GM18861 (cell line): ENCODE measurements around the gene NRIP2.
"Not testable (repeated sequence)": the region's sequence is repeated elsewhere in the genome, so short reads cannot be mapped to it uniquely, and the experiment has no call there.

Source experiments
- ATAC-seq: cut with Tn5 transposase; IDR thresholded peaks from one replicate; pipeline ENCODE4 v1.9.1; 2021; ENCODE audit not compliant: unreplicated experiment

The NRIP2 gene, protein sequence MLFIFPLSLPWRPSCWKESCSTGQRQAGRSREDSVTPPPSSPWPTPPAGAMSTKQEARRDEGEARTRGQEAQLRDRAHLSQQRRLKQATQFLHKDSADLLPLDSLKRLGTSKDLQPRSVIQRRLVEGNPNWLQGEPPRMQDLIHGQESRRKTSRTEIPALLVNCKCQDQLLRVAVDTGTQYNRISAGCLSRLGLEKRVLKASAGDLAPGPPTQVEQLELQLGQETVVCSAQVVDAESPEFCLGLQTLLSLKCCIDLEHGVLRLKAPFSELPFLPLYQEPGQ

GRCh38 chr12:2834581-2835491, at the start of gene NRIP2:
TSS of gene NRIP2 (minus strand) at chr12:2835035. CDS start at chr12:2834983, 52 bp downstream.
- ATAC-seq: no peak

DNA sequence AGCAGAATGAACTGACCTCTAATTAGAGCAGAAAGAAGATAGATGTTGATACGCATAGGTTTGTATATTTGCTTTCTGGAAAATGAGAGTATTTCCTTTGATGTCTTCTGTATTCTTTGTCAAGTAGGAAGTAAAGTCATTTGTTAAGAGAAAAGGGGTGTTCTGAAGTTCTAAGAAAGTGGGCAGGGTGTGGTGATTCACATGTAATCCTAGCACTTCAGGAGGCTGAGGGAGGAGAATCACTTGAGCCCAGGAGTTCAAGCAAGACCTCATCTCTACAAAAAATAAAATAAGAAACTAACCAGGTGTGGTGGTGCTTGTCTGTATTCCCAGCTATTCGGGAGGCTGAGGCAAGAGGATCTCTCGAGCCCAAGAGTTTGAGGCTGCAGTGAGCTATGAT, 45.0 kb upstream of the NRIP2 start:
- no peak for ATAC-seq

- ATAC-seq: no peak
These were observed 43.3 kb upstream of the NRIP2 start for GRCh38 chr12:2877953-2878732.

GRCh38 chr12:2877047-2877952, 42.5 kb upstream of the NRIP2 start, which contains the start of the genes FOXM1 and RHNO1:
TSS of gene FOXM1 (minus strand) at chr12:2877174. CDS start at chr12:2874478, 2,696 bp downstream.
TSS of gene RHNO1 (plus strand) at chr12:2877223. CDS start at chr12:2885367, 8,144 bp downstream.
- peak; percentile 78 for ATAC-seq

GRCh38 chr12:2876431-2877046, 41.7 kb upstream of the NRIP2 start:
- peak; percentile 8 for ATAC-seq

GRCh38 chr12:2868986-2869632, 34.3 kb upstream of the NRIP2 start:
- ATAC-seq: not testable (repeated sequence)

DNA sequence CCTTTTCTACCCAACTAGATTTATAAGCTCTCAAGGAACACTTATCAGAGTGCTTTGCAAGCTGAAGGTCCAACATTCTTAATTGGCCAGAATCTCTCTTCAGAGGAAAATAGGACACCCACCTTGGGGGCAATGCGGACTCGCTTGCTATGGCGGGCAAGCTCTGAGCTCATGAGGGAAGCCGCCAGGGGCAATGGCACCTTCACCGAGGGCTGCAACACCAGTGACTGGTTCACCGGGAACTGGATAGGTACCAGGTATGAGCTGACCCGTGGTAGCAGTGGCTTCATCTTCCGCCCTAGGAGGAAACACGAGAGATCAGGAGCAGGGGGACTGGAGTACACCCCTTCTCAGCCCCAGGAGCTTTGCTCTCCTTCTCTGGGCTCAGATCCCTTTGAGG, 29.4 kb upstream of the NRIP2 start:
- no peak for ATAC-seq

DNA sequence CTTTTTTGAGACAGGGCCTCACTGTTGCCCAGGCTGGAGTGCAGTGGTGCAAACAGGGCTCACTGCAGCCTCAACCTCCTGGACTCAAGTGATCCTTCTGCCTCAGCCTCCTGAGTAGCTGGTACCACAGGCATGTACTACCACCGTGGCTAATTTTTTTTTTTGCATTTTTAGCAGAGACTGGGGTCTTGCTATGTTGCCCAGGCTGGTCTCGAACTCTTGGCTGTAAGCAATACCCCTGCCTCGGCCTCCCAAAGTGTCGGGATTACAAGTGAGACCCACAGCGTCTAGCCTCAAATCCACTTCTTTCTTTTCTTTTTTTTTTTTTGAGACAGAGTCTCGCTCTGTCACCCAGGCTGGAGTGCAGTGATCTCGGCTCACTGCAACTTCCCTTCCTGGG, 28.6 kb upstream of the NRIP2 start:
- not testable (repeated sequence) for ATAC-seq

GRCh38 chr12:2862876-2863275, 28.0 kb upstream of the NRIP2 start:
- no peak for ATAC-seq

DNA sequence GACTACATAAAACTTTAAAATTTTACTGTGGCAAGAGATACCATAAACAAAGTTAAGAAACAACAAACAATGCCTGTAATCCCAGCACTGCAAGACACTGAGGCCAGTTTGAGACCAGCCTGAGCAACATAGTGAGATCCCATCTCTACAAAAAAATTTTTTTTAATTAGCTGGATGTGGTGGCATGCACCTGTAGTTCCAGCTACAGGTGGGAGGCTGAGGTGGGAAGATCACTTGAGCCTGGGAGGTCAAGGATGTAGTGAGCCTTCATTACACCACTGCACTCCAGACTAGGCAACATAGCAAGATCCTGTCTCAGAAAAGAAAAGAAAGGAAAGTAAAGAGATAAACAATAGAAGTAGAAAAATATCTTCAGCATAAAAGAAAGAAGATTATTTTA, 25.3 kb upstream of the NRIP2 start:
- no peak for ATAC-seq

DNA sequence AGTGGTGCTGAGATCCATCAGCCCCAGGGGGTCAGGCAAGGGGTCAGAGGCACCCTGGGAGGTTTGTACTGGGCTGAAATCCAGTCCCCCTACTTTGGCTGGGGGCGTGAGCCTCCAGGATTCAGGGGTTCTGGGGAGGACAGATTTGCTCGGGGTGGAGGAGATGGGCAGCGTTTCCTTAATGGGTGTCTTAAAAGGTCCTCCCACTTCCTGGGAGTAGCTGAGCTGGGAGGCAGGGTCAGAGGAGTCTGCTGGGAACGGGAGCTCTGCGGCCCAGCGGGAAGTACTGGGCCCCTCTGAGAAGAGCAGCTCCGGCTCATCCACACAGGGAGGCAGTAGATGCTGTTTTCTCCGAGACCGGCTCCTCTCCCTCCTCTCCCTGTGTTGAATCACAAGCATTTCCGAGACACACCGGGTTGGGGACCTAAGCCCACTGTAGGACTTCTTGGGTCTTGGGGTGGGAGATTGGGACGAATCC, 24.1 kb upstream of the NRIP2 start:
- ATAC-seq: no peak

- ATAC-seq: no peak
These were observed 23.5 kb upstream of the NRIP2 start for GRCh38 chr12:2858334-2858733.

GRCh38 chr12:2857576-2857975, 22.7 kb upstream of the NRIP2 start:
- ATAC-seq: no peak

DNA sequence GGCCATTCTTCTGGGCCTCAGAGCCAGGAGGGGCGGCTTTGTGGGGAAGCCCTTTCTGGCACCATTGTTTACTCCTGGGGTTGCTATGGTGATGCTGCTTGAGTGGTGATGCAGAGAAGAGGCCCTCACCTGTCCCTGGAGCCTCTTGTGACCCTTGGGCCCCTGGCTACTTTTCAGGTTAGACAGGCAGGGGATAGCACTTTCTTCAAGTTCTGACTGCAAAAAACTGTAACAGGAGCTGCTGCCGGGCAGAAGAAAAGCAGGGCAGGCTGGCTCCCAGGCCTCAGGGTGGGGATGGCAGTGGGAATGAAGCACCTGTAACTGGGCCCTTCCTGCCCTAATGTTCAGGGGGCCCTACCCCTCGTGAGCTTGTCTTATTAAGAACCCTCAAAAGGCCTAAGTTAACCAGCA, 22.2 kb upstream of the NRIP2 start, which contains the start of gene TEX52:
TSS of gene TEX52 (minus strand) at position 19 of the 411 bp plus-strand sequence. CDS start at position 6, 13 bp downstream.
- ATAC-seq: no peak

DNA sequence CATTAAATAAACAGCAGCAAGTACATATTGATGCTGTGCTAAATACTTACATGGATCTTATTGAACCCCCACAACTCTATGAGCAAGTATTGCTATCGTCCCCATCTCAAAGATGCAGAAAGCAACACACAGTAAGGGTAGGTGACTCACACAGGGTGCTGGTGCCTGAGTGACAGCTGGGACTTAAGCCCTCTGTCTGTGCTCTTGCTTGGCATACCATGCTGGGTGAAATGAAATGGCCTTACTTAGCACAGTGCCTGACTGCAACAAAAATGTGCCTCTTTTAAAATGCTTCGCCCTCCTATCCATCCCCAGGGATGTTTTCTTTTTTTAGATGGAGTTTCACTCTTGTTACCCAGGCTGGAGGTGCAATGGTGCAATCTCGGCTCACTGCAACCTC, 21.2 kb upstream of the NRIP2 start:
- ATAC-seq: no peak

DNA sequence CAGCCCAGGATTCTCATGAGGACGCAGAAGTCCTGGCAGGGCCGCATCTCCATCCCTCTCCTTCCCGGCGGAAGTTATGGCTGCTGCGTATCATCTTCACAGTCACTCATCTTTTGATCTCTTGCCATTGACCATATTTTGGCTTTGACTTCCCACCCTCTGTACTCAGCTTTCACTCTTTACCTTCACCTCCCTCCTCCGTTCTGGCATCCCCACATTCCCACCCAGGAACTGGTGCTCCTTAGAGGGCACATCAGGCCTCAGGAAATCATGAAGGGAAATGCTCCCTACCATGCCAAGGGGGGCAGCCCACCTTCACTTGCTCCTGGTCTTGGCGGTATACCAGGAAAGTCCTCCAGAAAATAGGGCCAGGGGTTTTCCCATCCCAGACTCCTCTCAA, 20.7 kb upstream of the NRIP2 start:
- no peak for ATAC-seq

GRCh38 chr12:2854669-2855453, 20.0 kb upstream of the NRIP2 start:
- no peak for ATAC-seq

- ATAC-seq: no peak
These were observed 18.8 kb upstream of the NRIP2 start for GRCh38 chr12:2853626-2854025.
